Posterior cingulate gyrus (tissue), 11 donors: ENCODE data around the gene OSBPL3.

ENCODE experiments used
- DNase-seq, 10 donors: peaks; one replicate each; pipeline versions ENCODE4 v3.0.0 to v3.0.0-alpha.2; 2020 to 2021; ENCODE audit warnings: mixed read lengths in 3 of 10
- intact Hi-C: fragments of 100-400 bp; cut with DNase I; formaldehyde crosslinking; loops from one replicate; pipeline ENCODE4 v1.15.1; 2023

OSBPL3 gene

DNA sequence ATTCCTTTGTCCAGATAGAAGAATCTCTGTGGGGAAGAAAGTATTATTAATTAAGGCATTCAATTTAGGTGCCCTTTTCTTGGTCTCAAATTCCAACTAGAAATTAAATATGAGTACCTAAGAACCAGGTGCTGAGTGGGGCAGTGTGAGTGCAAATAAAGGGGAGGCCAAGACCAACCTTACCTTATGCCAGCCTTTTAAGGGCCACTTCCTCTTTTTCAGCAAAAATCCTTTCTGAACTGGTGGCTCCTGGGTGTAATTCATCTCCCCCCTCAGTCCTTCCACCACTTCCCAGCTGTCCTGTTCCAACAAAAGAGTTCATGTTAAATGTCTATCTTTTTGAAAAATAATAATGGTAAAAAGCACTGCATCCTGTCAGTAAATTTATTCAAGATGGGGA lies 108.2 kb downstream of the OSBPL3 start:
- intact Hi-C loops: no loop called here
- no peak for DNase-seq

DNA sequence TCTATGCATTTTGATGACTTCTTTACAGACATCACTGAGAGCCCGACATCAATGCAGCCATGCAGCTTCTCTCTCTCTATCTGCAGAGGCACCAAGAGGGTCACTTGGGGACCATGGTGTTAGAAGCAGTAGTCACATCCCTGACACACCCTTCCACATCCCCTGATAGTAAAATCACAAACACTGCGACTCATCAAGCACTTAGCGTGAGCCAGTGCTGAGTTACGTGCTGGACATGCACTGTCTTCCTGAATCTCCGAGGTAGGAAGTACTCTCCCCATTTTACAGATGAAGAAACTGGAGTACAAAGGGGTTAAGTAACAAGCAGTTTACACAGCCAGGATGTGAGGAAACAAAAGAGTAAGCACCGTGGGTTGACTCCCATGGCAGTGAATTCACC lies 109.2 kb downstream of the OSBPL3 start:
- intact Hi-C loops: no loop called here

DNA sequence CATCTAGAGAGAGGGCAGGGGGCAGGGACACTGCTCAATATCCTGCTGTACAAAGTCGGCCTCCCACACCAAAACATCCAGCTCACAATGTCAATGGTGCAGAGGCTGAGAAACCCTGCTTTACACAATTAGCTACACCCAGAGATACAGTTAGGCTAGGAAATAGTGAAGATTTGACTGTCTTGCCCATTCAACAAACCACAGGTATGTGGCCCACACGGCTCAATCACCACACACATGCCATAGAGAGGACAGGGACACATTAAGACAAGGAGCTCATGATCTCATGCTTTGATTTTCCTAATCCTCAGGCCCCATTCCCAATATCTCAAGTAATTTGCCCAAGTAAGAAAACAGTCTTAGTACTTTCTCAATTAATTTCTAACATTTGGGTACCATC lies 110.4 kb downstream of the OSBPL3 start:
- intact Hi-C loops: no loop called here
- DNase-seq: no peak

More for the DNA sequence above, 109.2 kb downstream of the OSBPL3 start:
- no peak for DNase-seq

DNA sequence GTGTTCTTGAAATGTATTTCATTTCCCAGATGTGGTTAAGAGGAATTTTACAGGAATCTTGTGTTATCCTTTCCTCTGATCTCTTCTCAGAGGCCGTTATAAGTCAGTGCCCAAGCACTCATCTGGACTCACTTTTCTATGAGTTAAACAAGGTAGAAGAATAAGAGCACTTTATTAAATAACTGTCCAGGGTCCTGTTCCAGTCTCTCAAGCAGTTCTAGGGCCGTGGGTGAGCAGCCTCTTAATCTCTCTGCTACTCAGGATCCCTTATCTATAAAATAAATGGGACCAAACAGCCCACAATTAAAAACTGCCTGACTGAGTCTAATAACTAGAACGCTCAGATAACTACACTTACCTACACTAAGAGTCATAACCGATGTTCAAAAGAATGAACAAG lies 111.2 kb downstream of the OSBPL3 start:
- no peak for DNase-seq
- intact Hi-C loops: no loop called here

DNA sequence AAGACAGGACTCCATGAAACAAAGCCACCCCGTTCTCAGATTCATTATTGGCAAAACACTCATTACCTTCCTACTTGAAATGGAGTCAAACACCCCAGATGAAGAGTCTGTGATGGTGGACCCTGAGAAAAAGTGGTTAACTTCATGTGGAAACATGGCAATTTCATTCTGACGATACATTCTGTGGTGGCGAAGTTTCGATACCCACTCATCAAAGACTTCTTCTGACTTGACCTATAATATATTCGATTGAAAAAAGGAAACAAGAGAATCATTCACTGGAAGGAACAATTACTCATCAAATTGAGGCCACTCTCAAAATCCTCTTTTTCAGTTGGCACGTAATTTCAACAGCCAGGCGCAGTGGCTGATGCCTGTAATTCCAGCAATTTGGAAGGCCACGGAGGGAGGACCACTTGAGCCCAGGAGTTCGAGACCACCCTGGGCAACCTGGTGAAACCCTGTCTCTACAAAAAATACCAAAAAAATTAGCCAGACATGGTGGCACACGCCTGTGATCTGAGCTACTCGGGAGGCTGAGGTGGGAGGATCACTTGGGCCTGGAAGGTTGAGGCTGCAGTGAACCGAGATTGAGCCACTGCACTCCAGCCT lies 113.9 kb downstream of the OSBPL3 start:
- DNase-seq: no peak
- intact Hi-C loops: no loop called here

DNA sequence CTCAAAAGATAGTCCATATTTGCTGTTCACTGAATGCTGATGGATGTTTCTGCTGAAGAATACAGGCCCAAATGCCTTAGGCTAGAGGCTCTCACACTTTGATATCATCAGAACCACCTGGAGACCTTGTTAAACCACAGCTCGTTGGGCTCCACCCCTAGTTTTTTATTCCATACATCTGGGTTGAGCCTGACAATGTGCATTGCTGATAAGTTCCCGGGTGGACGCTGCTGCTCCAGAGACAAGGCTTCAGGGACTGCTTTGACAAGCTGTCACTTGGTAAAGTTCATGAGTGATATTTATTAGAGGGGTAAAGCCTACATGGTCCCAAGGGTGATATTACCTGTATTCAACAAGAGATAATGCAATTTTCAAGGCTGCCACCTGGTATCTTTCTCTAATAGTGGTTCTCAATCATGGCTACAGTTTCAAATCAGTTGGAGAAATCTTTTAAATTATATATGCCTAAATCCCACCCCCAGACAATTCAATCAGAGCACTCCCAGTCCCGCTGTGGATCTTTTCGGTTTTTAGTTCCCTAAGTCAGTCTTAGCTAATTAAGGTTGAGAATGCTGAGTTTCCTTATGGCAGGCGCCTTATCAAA lies 115.7 kb downstream of the OSBPL3 start:
- no peak for DNase-seq
- intact Hi-C loops: no loop called here

DNA sequence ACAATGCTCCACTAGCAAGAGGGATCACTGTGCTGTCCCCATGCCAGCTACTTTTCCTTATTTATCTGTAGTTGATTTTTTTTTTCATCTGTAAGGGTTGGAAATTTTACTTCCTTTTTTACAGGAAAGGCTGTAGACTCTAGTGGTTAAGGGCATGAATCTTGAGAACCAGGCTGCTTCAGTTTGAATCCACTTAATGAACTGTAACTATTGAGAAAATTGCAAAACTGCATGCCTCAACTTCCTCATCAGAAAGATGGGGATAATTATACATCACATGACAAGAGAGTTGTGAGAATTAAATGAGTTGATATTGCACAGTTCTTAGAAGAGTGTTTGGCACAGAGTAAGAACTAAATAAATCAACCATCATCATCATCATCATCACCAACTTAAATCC lies 116.4 kb downstream of the OSBPL3 start:
- intact Hi-C loops: no loop called here
- DNase-seq: no peak

DNA sequence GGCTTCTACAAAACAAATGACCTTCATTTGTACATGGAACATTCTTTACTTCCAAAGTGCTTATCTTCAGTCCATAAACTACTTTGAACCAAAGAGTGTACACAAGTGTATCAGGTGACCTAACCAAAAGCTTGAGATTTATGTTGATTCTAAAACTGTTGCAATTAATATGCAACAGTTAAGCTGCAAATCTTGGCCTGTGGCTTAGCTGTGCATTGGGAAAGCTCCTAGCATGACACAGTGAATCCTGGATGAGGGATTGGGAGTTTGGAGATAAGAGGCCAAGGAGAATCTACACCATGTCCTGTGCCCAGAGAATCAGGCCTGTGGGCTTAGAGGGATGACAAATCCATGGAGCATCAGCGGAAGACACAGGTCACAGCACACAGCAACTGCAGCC lies 117.5 kb downstream of the OSBPL3 start:
- DNase-seq: no peak
- intact Hi-C loops: no loop called here

DNA sequence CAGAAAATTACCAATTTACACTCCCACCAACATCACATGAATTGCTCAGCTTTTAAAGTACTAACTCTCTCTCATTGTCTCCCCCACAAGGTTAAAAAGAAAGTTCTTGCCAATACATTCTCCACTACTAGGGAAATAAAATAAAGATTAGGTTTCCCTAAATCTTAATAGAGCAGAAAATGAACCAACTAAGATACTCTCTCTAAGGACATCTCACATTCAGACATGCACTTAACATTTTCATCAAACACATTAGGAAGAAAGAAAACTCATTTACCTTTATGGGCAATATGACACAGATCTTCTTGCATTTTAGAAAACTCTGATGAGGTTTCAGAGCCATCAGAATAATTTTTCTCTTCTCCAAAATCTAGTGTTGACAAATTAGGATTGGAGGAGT lies 118.6 kb downstream of the OSBPL3 start:
- intact Hi-C loops: no loop called here
- DNase-seq: no peak

DNA sequence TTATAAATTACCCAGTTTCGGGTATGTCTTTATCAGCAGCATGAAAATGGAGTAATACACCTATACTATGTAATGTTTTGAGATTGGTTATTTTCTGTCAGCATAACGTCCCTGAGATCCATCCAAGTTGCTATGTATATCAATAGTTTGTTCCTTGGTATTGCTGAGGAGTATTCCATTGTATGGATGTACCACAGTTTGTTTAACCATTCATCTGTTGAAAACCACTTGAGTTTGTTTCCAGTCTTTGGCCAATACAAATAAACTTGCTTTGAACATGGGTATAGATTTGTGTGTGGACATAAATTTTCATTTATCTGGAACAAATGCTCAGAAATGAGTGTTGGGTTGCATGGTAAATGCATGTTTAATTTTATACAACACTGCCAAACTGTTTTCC lies 119.4 kb downstream of the OSBPL3 start:
- intact Hi-C loops: no loop called here
- DNase-seq: no peak

DNA sequence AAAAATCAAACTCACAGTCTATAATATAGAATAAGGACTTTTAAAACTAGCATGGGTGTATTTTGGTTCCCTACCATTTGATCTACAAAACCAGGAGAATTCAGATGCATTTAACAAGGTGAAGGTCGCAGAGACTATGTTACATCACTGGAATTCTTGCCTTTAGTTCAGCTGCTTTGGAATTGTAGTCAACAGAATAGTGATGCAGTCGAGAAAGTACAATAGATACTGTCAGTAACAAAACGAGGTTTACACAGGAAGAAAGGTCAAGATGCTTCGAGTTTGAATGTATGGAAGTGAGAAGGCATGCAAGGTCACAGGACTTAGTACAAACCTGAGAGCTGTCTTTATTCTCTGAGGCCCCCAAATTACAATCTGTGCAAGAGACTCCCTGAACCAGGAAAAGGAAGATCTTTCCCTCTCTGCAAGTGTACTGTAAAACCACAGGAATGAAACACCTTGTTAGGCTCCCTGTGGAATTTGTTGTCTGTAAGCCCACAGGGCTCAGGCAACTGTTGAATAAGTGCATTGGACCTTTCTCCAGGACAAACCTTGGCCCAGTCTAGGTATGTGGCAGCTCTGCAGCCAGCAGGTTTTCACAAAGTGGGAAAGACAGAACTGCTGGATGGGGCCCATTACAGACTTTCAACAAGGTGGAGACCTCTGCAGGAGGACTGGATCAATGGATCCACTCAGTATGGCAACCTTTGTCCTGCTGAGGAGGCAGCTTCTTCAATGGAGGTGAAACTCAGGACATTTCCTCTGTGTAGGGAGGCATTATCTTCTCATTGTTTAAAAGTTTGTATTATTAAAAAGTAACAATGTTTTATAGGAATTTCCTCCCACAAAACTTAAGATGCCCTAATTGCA lies 121.6 kb downstream of the OSBPL3 start:
- DNase-seq: no peak
- intact Hi-C loops: no loop called here

DNA sequence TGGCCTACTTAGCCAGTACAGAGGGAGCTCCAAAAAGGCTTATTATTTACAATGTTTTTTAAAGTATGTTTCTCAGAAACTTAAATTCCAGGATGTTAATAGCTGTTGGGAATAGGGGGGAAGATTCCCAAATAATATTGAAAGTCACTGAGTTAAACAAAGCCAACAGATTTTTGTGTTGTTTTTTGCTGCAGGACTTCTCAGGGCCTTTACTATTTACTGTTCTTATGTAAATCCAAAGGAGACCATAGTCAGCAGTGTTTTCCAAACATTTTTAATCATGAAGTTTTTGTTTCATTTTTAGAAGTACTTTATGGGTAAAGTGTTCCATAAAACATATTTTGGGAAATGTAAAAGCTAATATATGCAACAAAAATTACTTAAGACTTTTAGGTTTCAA lies 122.4 kb downstream of the OSBPL3 start:
- intact Hi-C loops: no loop called here
- no peak for DNase-seq

DNA sequence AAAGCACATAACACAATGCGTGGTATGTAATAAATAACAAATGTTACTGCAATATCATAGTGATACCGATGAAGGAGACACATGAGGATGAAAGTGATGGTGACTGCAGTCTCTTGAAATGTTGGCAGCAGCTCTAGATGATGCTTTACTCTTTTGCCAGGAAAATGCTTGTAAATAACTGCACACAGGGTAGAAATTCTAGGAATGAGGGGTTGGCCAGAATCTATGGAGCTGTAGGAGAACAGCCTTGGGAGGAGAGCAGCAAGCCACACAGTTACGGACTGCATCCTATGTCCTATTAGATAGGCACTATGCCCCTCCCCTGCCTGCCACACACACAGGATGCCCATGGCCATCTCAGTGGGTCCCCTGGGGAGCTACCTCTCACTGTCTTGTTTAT lies 125.1 kb downstream of the OSBPL3 start:
- no peak for DNase-seq
- intact Hi-C loops: no loop called here

DNA sequence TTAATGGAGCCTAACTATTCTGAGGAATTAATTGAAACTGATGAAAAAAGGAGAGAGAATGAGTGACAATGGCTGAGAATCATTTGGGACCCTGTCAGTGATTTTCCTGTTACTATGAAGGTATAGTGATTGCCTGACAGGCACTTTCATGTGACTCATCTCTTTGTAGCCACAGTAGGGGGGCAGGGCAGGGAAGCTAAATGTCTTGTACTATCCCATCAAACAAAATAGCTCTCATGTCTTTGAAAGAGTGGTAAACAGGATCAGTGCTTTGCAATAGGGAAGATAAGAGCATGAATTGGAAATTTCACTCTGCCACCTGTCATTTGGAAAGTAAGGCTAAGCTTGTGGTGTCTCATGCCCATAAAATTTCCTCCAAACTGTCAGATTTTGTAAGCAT lies 128.2 kb downstream of the OSBPL3 start:
- DNase-seq: no peak
- intact Hi-C loops: no loop called here

DNA sequence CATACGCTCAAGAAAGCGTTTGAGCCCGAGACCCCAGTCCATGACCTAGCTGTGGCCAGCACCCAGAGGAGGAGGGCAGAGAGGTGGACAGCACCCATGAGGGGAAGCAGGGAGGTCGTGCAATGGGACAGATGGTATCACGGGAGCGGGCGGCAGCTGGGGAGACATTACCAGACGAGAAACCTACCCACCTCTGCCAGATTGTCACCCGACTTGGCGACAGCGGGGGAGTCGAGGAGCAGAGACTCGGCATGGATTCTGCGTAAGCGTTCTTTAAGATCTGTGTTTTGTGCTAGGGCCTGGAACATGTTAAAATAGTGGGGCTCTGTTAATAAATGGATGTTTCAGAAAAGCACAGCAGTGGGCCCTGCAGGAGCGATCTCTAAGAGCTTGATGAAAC lies 131.1 kb downstream of the OSBPL3 start:
- DNase-seq: peak in 2 of 10 donors; percentile 23 to 70
- intact Hi-C loops: no loop called here

DNA sequence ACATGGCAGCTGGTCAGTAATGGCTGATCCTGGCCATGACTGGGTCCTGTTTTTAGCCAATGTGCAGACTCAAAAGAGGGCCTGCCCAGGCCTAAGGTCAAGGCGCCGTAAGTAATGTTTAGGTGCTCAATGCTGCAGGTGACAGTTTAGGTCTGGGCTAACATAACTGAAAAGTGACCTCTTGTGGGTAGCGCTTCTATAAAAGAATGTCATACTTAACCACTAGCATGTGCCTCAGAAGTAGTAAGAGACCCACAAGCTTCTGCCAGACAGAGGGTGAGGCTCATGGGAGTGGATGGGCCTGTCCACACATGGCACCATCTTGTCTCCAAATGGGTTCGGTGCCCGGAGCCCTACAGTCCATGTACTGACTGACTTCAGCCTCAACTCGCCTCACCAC lies 132.2 kb downstream of the OSBPL3 start:
- intact Hi-C loops: no loop called here
- DNase-seq: no peak

DNA sequence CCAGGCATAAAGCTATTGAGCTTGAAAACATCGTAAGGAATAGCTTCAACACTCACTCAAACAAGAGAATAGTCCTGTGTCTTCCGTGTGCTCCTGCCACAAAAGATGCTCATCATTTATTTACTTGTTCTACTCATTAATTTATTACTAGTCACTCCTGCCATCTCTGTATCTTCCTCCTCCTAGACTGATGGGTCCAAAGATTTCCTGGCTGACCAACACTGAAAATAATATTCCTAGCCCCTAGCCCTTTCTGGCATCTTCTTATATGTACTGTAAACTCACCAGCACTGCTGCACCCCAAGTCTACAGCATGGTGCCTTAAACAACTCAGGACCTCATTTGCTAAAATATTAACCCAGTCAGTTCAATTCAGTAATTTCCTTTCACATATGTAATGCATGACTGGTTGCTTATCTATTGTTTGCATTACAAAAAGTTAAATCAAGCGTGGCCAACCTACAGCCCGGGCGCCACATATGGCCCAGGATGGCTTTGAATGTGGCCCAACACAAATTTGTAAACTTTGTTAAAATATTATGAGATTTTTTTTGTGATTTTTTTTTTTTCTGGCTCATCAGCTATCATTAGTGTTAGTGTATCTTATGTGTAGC lies 136.1 kb downstream of the OSBPL3 start:
- no peak for DNase-seq
- intact Hi-C loops: no loop called here

DNA sequence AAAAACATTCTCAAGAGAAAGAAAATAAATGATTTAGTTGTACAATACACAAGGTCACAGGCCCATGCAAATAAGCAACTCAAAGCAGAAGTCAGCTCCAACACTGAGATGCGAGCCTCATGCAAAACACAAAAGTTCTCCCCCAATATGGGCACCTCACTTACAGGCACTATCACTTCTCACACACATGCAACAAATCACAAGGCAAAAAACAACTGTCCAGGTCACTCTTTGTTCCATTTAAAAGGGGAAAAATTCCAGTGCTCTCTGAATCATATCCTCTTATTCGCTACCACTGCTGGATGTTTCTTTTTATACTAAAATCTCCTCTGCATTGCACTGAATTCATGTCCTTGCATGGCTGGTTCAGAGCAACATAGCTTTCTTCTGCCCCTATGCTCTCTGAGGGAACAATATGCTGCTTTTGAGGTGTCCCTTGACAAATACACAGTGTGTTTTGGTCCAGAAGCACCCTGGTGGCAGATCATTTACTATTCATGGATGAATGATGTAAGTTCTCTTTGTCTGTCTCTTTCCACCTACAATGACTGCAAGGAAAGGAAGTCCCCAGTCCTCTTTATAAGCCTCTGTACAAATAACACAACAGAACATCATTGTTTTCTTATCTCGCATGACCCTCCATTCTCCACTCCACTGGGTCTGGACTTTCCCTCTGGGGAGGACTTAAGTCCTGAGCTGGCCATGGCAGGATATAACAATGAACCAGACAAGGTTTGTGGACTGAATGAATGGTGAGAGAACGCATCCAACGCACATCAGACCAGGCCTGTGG lies 137.3 kb downstream of the OSBPL3 start:
- intact Hi-C loops: no loop called here
- DNase-seq: no peak

DNA sequence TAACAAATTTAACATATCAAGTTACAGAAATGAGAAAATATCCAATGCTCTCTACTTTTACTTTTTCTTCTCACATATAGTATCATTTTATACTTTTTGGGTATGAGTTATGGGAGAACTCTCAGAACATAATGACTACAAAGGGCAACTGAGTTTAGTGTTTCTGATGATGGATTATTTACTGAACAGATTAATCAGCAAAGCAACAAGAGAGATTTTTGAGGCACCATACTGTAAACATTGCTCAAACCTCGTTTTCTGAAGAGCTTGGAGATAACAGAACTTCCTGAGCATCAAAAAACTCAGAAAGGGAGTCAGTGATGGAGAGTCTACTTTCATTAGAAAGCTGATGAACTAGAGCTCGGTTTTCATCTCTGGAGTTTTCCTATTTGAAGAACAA lies 137.9 kb downstream of the OSBPL3 start:
- intact Hi-C loops: no loop called here
- DNase-seq: no peak

DNA sequence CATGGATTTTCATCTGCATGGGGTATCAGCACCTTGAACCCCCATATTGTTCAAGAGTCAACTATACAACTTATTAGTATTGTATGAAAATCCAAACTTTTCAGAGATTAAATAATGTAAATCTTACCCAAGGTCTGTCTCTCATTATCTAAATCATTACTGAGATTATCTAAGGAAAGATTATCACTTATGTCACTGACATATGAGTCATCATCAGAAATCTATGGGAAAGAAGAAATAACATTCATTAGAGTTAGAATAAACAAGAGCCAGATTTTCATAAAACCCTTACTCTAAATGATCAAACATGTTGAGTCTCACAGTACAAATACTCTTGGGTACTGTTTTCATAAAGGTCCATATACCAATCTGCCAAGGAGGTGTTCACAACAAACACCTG lies 139.4 kb downstream of the OSBPL3 start:
- intact Hi-C loops: no loop called here
- DNase-seq: no peak

DNA sequence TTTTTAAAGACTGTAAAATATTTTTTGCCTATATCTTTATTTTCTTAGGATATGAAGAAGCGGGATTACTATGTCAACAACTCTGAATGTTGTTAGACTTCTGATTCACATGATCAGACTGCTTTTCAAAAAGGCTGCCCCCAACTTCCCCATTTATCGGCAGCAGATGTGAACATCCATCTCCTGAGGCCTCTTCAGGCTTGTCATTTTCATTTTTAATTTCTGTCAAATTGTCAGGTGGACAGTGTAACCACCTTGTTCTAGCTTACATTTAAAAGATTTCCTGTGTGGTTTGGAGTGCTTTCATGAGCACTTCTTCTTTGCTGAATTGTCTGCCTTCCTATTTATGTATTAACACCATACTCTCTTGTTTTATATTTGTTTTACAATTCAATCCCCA lies 143.9 kb downstream of the OSBPL3 start:
- intact Hi-C loops: no loop called here
- DNase-seq: no peak
